NCI-H1436 (cell line): Measurements from ENCODE around the gene TIFAB.

ENCODE experiments used
- DNase-seq: peaks from one replicate; lab custom pipeline; 2025; lab: John Stamatoyannopoulos, UW

The TIFAB gene

GRCh38 chr5:135481909-135482311, 29.8 kb upstream of the TIFAB start:
- no peak for DNase-seq

DNA sequence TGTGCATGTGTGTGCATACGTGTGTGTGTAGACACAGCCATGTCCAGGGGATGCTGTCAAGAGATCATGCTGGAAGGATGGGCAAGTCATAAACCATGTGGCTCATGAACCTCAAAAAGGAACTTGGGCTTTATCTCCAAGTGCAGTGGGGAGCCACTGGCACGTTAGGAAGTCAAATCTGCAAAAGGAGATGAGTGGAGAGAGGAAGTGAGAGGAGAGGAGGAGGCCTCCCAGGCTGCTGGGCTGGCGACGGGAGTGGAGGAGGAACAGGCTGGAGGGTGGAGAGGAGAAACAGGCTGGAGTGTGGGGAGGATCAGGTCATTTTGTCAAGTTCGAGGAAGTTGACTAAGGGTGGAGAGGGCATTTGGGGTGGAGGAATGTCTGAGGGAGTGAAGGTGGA, 29.2 kb upstream of the TIFAB start:
- DNase-seq, result no peak

- no peak for DNase-seq
Measured at GRCh38 chr5:135480511-135480910, 28.4 kb upstream of the TIFAB start.

DNA sequence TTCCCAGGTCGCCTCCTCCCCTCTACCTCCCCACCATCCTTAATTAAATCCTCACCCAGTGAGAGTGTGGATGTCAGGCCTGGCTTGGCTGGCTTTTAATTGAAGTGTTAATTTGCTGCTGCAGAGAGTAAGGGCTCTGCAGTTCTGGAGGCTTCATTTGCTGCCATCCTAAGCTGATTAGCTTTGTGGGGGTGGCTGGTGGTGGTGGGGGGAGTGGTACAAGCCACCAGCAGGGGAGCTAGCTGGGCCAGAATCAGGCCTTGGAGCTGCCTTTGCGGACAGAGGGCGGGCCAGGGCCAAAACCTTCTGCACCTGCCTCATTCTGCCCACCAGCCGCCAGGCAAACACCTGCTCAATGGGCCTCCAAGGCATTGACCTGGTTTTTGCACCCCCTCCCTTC, 26.8 kb upstream of the TIFAB start:
- no peak for DNase-seq

GRCh38 chr5:135477613-135478066, 25.5 kb upstream of the TIFAB start:
- no peak for DNase-seq

DNA sequence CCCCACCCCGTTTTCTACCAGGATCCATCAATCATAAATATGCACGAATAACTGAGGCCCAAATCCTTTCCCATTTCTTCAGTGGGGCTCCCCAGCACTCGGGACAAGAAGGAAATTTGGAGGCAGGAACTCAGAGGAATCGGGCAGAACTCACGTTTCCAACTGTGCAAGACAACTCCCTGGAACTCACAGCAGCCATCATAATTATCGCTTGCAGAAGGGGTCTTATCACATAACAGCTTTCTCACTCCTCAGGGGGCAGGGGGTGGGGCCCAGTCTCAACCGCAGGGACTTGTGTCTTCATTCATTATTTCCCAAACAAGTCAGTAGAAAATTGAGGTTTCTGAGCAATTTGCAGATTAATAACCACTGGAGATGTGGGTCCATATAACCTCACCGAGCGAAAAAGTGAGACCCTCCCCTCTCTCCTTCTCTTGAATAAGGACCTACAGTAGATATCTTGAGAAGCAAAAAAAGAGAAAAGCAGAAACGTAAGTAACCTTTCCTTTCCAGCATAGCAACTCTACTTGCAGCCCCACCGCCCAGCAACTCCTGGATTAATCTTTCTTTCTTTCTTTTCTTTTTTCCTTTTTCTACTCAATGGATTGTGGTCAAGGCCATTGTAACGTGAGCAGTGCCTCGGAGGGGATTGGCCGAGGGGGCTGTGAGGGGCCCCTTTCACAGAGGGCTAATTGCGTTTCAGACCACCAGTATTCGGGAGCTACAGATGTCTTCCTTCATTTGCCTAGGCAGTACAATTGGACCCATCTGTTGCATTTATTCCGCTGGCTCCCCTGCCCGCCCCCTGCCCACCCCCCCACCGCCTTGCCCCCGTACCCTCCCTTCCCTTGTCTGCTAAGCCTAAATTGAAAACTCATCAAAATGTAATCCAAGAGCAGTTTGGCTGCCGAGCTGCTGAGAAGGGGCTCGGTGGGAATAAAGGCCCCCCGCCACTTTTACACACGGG, 24.7 kb upstream of the TIFAB start:
- no peak for DNase-seq

- no peak for DNase-seq
Measured at GRCh38 chr5:135473956-135474670, 22.0 kb upstream of the TIFAB start.

- DNase-seq, result no peak
Measured at GRCh38 chr5:135472141-135472540, 20.0 kb upstream of the TIFAB start.

GRCh38 chr5:135471726-135472125, 19.6 kb upstream of the TIFAB start:
- DNase-seq, result no peak

GRCh38 chr5:135469911-135470310, 17.8 kb upstream of the TIFAB start:
- DNase-seq, result no peak

DNA sequence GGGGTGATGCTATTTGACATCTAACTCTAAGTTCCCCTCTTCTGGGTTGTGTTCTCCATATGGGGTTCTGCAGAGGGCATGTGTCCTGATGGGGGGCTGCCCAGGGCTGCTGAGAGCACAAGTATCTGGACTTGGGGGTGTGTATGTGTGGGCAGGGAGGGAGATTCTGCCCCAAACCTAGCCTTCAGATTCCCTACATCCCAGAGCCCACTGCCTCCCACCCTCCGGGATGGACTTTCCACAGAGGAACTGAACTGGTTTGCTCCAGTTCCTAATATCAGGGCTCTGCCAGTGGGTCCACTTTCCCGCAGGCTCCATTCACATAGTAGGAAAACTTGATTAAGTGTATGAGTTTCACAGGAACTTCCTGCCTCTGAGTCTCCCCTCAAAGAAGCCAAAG, 16.4 kb upstream of the TIFAB start:
- no peak for DNase-seq

DNA sequence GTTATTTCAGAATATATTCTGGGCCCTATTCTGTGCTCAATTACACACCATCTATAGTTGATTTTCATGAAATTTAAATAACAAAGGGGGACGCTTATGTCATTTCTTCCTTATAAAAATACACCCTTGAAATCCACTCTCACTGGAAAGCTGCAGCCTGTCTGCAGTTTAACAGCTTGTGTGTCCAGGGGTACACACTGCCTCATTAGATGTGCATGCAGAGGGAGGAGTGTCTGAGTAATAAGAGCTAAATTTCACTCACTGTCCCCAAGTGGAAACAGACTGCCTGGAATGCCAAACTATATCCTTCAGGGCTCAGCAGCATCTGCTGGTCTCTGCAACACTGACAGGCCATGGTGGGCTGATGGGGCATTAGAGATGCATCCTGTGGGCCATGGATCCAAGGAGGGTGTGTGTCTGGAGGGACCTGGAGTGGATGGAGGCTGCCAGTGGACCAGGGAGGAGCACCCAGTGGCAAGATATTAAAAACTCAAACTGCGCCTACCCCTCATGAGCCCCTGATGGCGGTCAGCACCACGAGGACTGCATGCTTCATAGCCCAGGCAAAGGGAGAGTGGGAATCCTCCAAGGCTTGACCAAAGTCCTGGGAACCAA, 15.8 kb upstream of the TIFAB start:
- DNase-seq, result no peak

- DNase-seq, result no peak
Measured at GRCh38 chr5:135467051-135467625, 15.0 kb upstream of the TIFAB start.

DNA sequence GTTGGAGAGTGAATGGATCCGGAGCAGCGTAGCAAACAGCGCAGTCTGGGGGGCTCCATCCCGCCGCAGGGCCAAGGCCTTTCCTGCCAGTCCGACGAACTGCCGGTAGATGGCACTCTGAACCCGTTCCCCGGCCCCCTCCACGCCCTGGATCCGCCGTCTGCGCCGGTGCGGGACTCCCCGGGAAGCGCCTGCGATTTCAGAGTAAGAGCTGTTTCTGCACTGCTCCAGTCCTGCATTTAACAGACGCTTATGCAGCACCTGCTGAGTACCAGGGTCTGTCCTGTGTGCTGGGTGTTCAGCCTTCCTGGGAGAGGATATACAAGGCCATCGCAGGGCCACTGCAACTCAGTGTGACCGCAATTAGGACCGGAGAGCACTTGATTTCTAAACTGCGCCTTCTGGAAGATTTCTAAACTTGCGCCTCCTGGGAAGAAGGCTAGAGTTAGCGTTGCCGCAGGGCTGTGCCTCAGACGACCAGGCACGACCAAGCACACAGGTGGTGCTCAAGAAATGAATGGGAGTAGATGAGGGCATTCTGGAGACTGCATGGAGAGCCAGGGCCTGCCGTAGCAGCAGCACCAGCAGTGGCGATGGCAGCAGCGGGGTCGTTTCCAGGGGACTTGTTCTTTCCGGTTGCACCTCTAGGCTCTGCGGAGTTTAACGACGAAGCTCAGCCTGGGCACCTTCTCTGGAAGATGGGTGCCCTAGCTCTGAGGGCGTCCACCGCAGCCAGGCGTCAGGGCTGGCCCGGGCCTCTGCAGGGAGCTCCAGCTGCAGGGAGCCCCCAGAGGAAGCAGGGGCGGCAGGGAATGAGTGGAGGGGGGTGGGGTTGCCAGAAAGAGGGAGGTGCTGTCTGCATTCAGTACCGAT, 14.3 kb upstream of the TIFAB start:
- peak; percentile 77 for DNase-seq

GRCh38 chr5:135465391-135466122, 13.4 kb upstream of the TIFAB start:
- DNase-seq, result no peak

GRCh38 chr5:135462304-135462703, 10.2 kb upstream of the TIFAB start:
- peak; percentile 79 for DNase-seq

- no peak for DNase-seq
Measured at GRCh38 chr5:135461481-135462151, 9.5 kb upstream of the TIFAB start.

- DNase-seq, result no peak
Measured at GRCh38 chr5:135460246-135461033, 8.3 kb upstream of the TIFAB start.

DNA sequence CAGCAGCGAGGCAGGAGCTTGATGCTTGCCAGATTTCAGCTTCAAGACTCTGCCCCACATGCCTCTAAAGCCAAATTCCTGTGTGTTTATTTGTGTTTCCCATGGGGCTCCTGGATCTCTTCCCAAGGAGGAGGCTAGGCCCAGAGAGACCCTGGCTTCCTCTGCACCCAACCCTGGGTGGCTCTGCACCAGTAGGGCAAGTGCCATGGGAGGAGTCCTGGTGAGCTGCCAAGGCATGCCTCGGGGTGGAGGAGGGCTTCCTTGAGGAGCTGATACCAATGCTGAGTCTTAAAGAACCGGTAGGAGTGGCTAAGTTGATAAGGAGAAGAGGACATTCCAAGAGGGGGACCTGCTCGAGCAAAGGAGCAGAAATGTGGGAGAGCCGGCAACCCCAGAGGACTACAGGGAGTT, 6.8 kb upstream of the TIFAB start:
- DNase-seq, result no peak
